Measurements from ENCODE around the gene R3HCC1L. TPM values are rescaled to one million over a fixed set of nuclear protein-coding genes. Genes with fewer than 3 reads are reported as not detected.

Gene R3HCC1L
- total RNA-seq, 1 experiment from 2014 or later, result 15.9 TPM

DNA sequence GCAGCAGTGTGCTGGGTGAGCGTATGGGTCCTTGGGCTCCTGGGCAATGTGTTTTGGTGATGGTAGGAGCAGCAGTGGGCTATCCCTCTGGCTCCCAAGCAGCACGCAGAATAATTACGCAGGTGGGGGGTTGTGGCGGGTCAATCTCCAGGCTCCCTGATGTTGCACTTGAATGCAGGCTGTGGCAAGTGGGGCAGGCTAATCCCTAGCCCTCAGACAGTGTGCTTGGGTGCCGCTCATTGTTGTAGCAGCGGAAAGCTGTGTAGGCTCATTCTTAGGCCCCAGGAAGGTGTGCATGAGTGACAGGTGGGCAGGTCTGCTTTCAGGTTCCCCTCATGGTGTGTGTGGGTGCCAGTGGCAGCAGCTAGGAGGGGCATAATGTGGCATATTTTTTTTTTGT is 89.4 kb downstream of the R3HCC1L start:
- POLR2A ChIA-PET, result no interaction called here
- CTCF ChIA-PET, result no interaction called here
- H3K4me3 ChIP-seq (ENCODE audit: low read depth in 2 of 2, low read length in 2 of 2), result no peak overlapping the region
- intact Hi-C loops (cut with micrococcal nuclease; ENCODE audit: unreplicated experiment), result no loop called here
- no peaks in the 10 kb centered on the region for H3K36me3 ChIP-seq (ENCODE audit: control insufficient read depth, insufficient read depth, low read length)
- DNase-seq (ENCODE audit: low read depth, low spot score) (no peak), ATAC-seq (no peak)
- BruUV-seq (replicated peaks), result no TSS peak
- peaks cover 10% of the 10 kb centered on the region; the same call in 1 of the 2 replicates for H3K9me3 ChIP-seq (ENCODE audit: control insufficient read depth, insufficient read depth, low read depth, low read length)
- H3K27me3 ChIP-seq (ENCODE audit: control insufficient read depth, insufficient read depth, low read length), result no peaks in the 10 kb centered on the region
- H3K4me1 ChIP-seq (ENCODE audit: control insufficient read depth, insufficient read depth, low read length), result no peaks in the 10 kb centered on the region
- TF ChIP-seq SIN3A (IDR thresholded peaks at IDR 0.05; ENCODE audit: borderline replicate concordance, insufficient read depth, low read depth, low read length) (no peak), TCF7L2 (IDR thresholded peaks at IDR 0.05; ENCODE audit: low read depth, low read length) (no peak), POLR2AphosphoS5 (IDR thresholded peaks at IDR 0.05; ENCODE audit: low read depth, low read length) (no peak)
- TF ChIP-seq, protein P1, sequence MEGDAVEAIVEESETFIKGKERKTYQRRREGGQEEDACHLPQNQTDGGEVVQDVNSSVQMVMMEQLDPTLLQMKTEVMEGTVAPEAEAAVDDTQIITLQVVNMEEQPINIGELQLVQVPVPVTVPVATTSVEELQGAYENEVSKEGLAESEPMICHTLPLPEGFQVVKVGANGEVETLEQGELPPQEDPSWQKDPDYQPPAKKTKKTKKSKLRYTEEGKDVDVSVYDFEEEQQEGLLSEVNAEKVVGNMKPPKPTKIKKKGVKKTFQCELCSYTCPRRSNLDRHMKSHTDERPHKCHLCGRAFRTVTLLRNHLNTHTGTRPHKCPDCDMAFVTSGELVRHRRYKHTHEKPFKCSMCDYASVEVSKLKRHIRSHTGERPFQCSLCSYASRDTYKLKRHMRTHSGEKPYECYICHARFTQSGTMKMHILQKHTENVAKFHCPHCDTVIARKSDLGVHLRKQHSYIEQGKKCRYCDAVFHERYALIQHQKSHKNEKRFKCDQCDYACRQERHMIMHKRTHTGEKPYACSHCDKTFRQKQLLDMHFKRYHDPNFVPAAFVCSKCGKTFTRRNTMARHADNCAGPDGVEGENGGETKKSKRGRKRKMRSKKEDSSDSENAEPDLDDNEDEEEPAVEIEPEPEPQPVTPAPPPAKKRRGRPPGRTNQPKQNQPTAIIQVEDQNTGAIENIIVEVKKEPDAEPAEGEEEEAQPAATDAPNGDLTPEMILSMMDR (IDR thresholded peaks at IDR 0.05), result no peak
- TF ChIP-seq, protein P2, sequence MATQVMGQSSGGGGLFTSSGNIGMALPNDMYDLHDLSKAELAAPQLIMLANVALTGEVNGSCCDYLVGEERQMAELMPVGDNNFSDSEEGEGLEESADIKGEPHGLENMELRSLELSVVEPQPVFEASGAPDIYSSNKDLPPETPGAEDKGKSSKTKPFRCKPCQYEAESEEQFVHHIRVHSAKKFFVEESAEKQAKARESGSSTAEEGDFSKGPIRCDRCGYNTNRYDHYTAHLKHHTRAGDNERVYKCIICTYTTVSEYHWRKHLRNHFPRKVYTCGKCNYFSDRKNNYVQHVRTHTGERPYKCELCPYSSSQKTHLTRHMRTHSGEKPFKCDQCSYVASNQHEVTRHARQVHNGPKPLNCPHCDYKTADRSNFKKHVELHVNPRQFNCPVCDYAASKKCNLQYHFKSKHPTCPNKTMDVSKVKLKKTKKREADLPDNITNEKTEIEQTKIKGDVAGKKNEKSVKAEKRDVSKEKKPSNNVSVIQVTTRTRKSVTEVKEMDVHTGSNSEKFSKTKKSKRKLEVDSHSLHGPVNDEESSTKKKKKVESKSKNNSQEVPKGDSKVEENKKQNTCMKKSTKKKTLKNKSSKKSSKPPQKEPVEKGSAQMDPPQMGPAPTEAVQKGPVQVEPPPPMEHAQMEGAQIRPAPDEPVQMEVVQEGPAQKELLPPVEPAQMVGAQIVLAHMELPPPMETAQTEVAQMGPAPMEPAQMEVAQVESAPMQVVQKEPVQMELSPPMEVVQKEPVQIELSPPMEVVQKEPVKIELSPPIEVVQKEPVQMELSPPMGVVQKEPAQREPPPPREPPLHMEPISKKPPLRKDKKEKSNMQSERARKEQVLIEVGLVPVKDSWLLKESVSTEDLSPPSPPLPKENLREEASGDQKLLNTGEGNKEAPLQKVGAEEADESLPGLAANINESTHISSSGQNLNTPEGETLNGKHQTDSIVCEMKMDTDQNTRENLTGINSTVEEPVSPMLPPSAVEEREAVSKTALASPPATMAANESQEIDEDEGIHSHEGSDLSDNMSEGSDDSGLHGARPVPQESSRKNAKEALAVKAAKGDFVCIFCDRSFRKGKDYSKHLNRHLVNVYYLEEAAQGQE (IDR thresholded peaks at IDR 0.05; ENCODE audit: insufficient read depth in 1 of 2, low read depth in 2 of 2, low read length in 1 of 2), result no peak
- in situ Hi-C loops (cut with HindIII; ENCODE audit: low pct_unique_long_range_greater_than_20kb, low sequenced_read_pairs), result no loop called here
- H3K27ac ChIP-seq (ENCODE audit: low read length), result no peak overlapping the region

GRCh38 chr10:98224509-98224908 is 90.1 kb downstream of the R3HCC1L start:
- DNase-seq (ENCODE audit: low read depth, low spot score) (no peak), ATAC-seq (no peak)
- H3K9me3 ChIP-seq (ENCODE audit: control insufficient read depth, insufficient read depth, low read depth, low read length), result peaks cover 6% of the 10 kb centered on the region; the same call in 1 of the 2 replicates
- no peak overlapping the region for H3K27ac ChIP-seq (ENCODE audit: low read length)
- TF ChIP-seq, protein P1 (IDR thresholded peaks at IDR 0.05), result no peak
- TF ChIP-seq TCF7L2 (IDR thresholded peaks at IDR 0.05; ENCODE audit: low read depth, low read length), result no peak
- TF ChIP-seq, protein P2 (IDR thresholded peaks at IDR 0.05; ENCODE audit: insufficient read depth in 1 of 2, low read depth in 2 of 2, low read length in 1 of 2), result no peak
- no peak for TF ChIP-seq SIN3A (IDR thresholded peaks at IDR 0.05; ENCODE audit: borderline replicate concordance, insufficient read depth, low read depth, low read length)
- TF ChIP-seq POLR2AphosphoS5 (IDR thresholded peaks at IDR 0.05; ENCODE audit: low read depth, low read length), result no peak
- H3K4me3 ChIP-seq (ENCODE audit: low read depth in 2 of 2, low read length in 2 of 2), result no peak overlapping the region
- intact Hi-C loops (cut with micrococcal nuclease; ENCODE audit: unreplicated experiment), result no loop called here
- H3K27me3 ChIP-seq (ENCODE audit: control insufficient read depth, insufficient read depth, low read length), result no peaks in the 10 kb centered on the region
- H3K4me1 ChIP-seq (ENCODE audit: control insufficient read depth, insufficient read depth, low read length), result no peaks in the 10 kb centered on the region
- BruUV-seq (replicated peaks), result no TSS peak
- ChIA-PET POLR2A (no interaction called here), CTCF (no interaction called here)
- no peaks in the 10 kb centered on the region for H3K36me3 ChIP-seq (ENCODE audit: control insufficient read depth, insufficient read depth, low read length)
- in situ Hi-C loops (cut with HindIII; ENCODE audit: low pct_unique_long_range_greater_than_20kb, low sequenced_read_pairs), result no loop called here

Data from Panc1 (cell line).